ENCODE results near the gene SORCS1. TPM values are rescaled to one million over a fixed set of nuclear protein-coding genes. Genes with fewer than 3 reads are reported as not detected.

The SORCS1 gene
- total and polyA plus RNA-seq, 2 of the 8 experiments (the other 6 are each of a cell fraction or from before 2014, with no cell fraction given), result 4.1 to 4.6 TPM

DNA sequence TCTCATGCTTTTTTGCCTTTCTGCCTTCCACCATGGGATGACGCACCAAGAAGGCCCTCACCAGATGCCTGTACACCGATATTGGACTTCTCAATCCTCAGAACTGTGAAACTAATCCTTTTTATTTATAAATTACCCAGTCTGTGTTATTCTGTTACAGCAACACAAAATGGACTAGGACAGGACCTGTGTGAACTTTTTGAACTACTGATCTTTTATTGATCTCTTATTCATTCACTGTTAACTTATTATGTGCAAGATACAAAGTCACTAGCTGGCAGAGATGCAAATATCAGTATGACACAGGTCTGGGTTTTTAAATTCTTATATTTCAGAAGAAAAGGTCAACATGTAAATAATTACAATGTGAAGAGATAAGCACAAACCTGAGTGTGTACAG lies 635.8 kb downstream of the SORCS1 start:
- DNase-seq (ENCODE audit: low read depth in 1 of 2, low spot score in 2 of 2) (no peak), FAIRE-seq (no peak)
- no peak overlapping the region for H2BK5ac ChIP-seq (ENCODE audit: low read depth, low read length)
- no peak overlapping the region for H2AFZ ChIP-seq (ENCODE audit: low read length)
- no peaks in the 10 kb centered on the region for H3K79me1 ChIP-seq (ENCODE audit: low read depth, low read length)
- no peak overlapping the region for H3K27ac ChIP-seq (ENCODE audit: low read depth, low read length)
- H3K4me3 ChIP-seq (ENCODE audit: extremely low read depth in 1 of 4, insufficient read depth in 2 of 4, low read depth in 3 of 4, low read length in 4 of 4), result no peak overlapping the region
- H4K8ac ChIP-seq (ENCODE audit: extremely low read depth, insufficient read depth, low read length), result no peak overlapping the region
- ChIA-PET CTCF (ENCODE audit: partially characterized antibody) (no interaction called here), POLR2A (ENCODE audit: partially characterized antibody) (no interaction called here)
- no peaks in the 10 kb centered on the region for H3K36me3 ChIP-seq (ENCODE audit: control insufficient read depth in 2 of 4, insufficient read depth in 4 of 4, low read length in 3 of 4)
- no peak overlapping the region for H3K23ac ChIP-seq (ENCODE audit: insufficient read length)
- H2BK120ac ChIP-seq (replicated peaks; ENCODE audit: low read depth, low read length), result no peak overlapping the region
- H3K9me3 ChIP-seq (ENCODE audit: insufficient read depth in 2 of 2, low read depth in 1 of 2, low read length in 1 of 2), result no peaks in the 10 kb centered on the region
- H3K23me2 ChIP-seq (ENCODE audit: low read depth, low read length), result no peaks in the 10 kb centered on the region
- no peak overlapping the region for H2BK15ac ChIP-seq (ENCODE audit: low read length)
- no peak overlapping the region for H3K56ac ChIP-seq (replicated peaks; ENCODE audit: insufficient read length, low read depth, low read length)
- H4K20me1 ChIP-seq (replicated peaks in 1 of 2; ENCODE audit: control insufficient read depth in 1 of 2, insufficient read depth in 2 of 2, low read length in 2 of 2), result no peaks in the 10 kb centered on the region
- H3K9ac ChIP-seq (replicated peaks in 1 of 4; ENCODE audit: extremely low read depth in 1 of 4, low read depth in 3 of 4, low read length in 3 of 4), result no peak overlapping the region
- H4K91ac ChIP-seq (replicated peaks; ENCODE audit: insufficient read length, low read length), result no peak overlapping the region
- WGBS, 2 experiments (ENCODE audit: extremely low coverage in 1 of 2, insufficient coverage in 1 of 2, insufficient read length in 1 of 2, insufficient replicate concordance in 2 of 2, low coverage in 1 of 2, low lambda C conversion rate in 2 of 2, missing lambda C conversion rate in 1 of 2), result 97% methylated on average over 2 of the region's 2 CpGs; no CpG with 5 or more reads in 1 of the 2 experiments
- H2AK5ac ChIP-seq (ENCODE audit: low read depth, low read length), result no peak overlapping the region
- no peak overlapping the region for H3K18ac ChIP-seq (ENCODE audit: extremely low read depth, low read length)
- H3K27me3 ChIP-seq (replicated peaks in 1 of 4; ENCODE audit: control insufficient read depth in 3 of 4, extremely low read depth in 1 of 4, insufficient read depth in 3 of 4, low read length in 3 of 4), result peaks cover 10 to 25% (median 20%) of the 10 kb centered on the region in 4 experiments; a peak in 5 of 7 replicates
- H4K5ac ChIP-seq (ENCODE audit: insufficient read length, low read depth, low read length), result no peak overlapping the region
- no peak overlapping the region for H3K4me2 ChIP-seq (ENCODE audit: insufficient read depth in 1 of 2, low read depth in 2 of 2, low read length in 2 of 2)
- H3K79me2 ChIP-seq (ENCODE audit: control insufficient read depth in 1 of 2, insufficient read depth in 2 of 2, low read length in 2 of 2), result no peaks in the 10 kb centered on the region
- H2BK20ac ChIP-seq (ENCODE audit: low read length), result no peak overlapping the region
- H3K14ac ChIP-seq (ENCODE audit: insufficient read length), result no peak overlapping the region
- H3K4ac ChIP-seq (replicated peaks; ENCODE audit: insufficient read length, low read depth, low read length), result no peak overlapping the region
- no peaks in the 10 kb centered on the region for H3K4me1 ChIP-seq (replicated peaks in 1 of 4; ENCODE audit: control insufficient read depth in 3 of 4, insufficient read depth in 4 of 4, low read length in 3 of 4)
- H2BK12ac ChIP-seq (ENCODE audit: low read depth, low read length), result no peak overlapping the region
- no peak for TF ChIP-seq GABPA (IDR thresholded peaks at IDR 0.05; ENCODE audit: borderline replicate concordance, insufficient read depth, low read length)
- no peak for TF ChIP-seq CEBPB (IDR thresholded peaks at IDR 0.05; ENCODE audit: low read depth, low read length)
- TF ChIP-seq, protein P1, sequence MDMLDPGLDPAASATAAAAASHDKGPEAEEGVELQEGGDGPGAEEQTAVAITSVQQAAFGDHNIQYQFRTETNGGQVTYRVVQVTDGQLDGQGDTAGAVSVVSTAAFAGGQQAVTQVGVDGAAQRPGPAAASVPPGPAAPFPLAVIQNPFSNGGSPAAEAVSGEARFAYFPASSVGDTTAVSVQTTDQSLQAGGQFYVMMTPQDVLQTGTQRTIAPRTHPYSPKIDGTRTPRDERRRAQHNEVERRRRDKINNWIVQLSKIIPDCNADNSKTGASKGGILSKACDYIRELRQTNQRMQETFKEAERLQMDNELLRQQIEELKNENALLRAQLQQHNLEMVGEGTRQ (IDR thresholded peaks at IDR 0.05; ENCODE audit: low read length), result no peak
- no peak for TF ChIP-seq JUND (IDR thresholded peaks at IDR 0.05; ENCODE audit: low read length)
- no peak for TF ChIP-seq SIRT6 (IDR thresholded peaks at IDR 0.05; ENCODE audit: low read length)
- no peak for TF ChIP-seq CBX8 (IDR thresholded peaks at IDR 0.05; ENCODE audit: borderline replicate concordance, low read depth, low read length)
- TF ChIP-seq KDM5A (IDR thresholded peaks at IDR 0.05; ENCODE audit: low read length), result no peak
- TF ChIP-seq GTF2F1 (IDR thresholded peaks at IDR 0.05; ENCODE audit: borderline replicate concordance, low read depth, low read length), result no peak
- no peak for TF ChIP-seq RBBP5 (IDR thresholded peaks at IDR 0.05; ENCODE audit: borderline replicate concordance, low read depth, low read length)
- no peak for TF ChIP-seq SP1 (IDR thresholded peaks at IDR 0.05; ENCODE audit: low read depth, low read length)
- TF ChIP-seq, protein P2, sequence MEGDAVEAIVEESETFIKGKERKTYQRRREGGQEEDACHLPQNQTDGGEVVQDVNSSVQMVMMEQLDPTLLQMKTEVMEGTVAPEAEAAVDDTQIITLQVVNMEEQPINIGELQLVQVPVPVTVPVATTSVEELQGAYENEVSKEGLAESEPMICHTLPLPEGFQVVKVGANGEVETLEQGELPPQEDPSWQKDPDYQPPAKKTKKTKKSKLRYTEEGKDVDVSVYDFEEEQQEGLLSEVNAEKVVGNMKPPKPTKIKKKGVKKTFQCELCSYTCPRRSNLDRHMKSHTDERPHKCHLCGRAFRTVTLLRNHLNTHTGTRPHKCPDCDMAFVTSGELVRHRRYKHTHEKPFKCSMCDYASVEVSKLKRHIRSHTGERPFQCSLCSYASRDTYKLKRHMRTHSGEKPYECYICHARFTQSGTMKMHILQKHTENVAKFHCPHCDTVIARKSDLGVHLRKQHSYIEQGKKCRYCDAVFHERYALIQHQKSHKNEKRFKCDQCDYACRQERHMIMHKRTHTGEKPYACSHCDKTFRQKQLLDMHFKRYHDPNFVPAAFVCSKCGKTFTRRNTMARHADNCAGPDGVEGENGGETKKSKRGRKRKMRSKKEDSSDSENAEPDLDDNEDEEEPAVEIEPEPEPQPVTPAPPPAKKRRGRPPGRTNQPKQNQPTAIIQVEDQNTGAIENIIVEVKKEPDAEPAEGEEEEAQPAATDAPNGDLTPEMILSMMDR (IDR thresholded peaks at IDR 0.05; ENCODE audit: control extremely low read depth in 1 of 3, insufficient read depth in 1 of 3, low read depth in 1 of 3, low read length in 3 of 3), result no peak
